Lower lobe of right lung (tissue), 2 donors: ENCODE measurements around the gene LRRC70. TPM values are rescaled to one million over a fixed set of nuclear protein-coding genes. Genes with fewer than 3 reads are reported as not detected.

Experiments used
- ATAC-seq, 2 donors: fragments of 200-7000 bp; cut with Tn5 transposase; one replicate each; pipeline ENCODE4 v1.9.1; 2020 to 2022; ENCODE audit warnings: mild to moderate bottlenecking in 2 of 2, moderate library complexity in 2 of 2
- DNase-seq: peaks from one replicate; pipeline ENCODE4 v3.0.0-alpha.2; 2020
- H3K27ac ChIP-seq: fragments of 200-600 bp; one replicate; pipeline ENCODE4 v1.8.0; 2022
- H3K27me3 ChIP-seq: fragments of 200-600 bp; one replicate; pipeline ENCODE4 v1.8.0; 2022; ENCODE audit warnings: low read depth
- H3K36me3 ChIP-seq: fragments of 200-600 bp; one replicate; pipeline ENCODE4 v1.8.0; 2022; ENCODE audit warnings: mild to moderate bottlenecking
- H3K4me1 ChIP-seq: fragments of 200-600 bp; one replicate; pipeline ENCODE4 v1.8.0; 2022
- H3K4me3 ChIP-seq: fragments of 200-600 bp; one replicate; pipeline ENCODE4 v1.8.0; 2022; ENCODE audit warnings: mild to moderate bottlenecking
- H3K9me3 ChIP-seq: fragments of 200-600 bp; one replicate; pipeline ENCODE4 v1.8.0; 2022
- CTCF ChIP-seq: fragments of 200-600 bp; IDR thresholded peaks from one replicate; pipeline ENCODE4 v1.8.0; 2022; ENCODE audit warnings: antibody characterized with exemption, mild to moderate bottlenecking
- intact Hi-C: fragments of 100-400 bp; cut with DNase I; formaldehyde crosslinking; loops from one replicate; pipeline ENCODE4 v1.11.0; 2022
- total RNA-seq: library from RNA; stranded (reverse); fragmentation: NEBNext Ultra II Directional; extraction: Animal tissue kit (Norgen Biotek cat#: 25700); gene quantifications from one replicate; pipeline ENCODE4 v1.2.1, GENCODE V29; 2021
- donor health status: DM: no; HTN: yes; CAD: no; lungs with severe emphysema.

LRRC70 gene
- total RNA-seq, 1 donor from 2014 or later, result 1.1 TPM

- no peak for DNase-seq
- no peak for TF ChIP-seq CTCF
- ATAC-seq, result no peak
- H3K9me3 ChIP-seq, result no peaks in the 10 kb centered on the region
- H3K27me3 ChIP-seq, result no peaks in the 10 kb centered on the region
- H3K27ac ChIP-seq, result no peak overlapping the region
- H3K4me1 ChIP-seq, result no peaks in the 10 kb centered on the region
- H3K36me3 ChIP-seq, result no peaks in the 10 kb centered on the region
- H3K4me3 ChIP-seq, result no peak overlapping the region
- intact Hi-C loops, result no loop called here
Observed at GRCh38 chr5:62605638-62606037, 27.0 kb downstream of the LRRC70 start.

- H3K27me3 ChIP-seq, result no peaks in the 10 kb centered on the region
- no peak for ATAC-seq
- H3K4me3 ChIP-seq, result no peak overlapping the region
- H3K9me3 ChIP-seq, result no peaks in the 10 kb centered on the region
- no peak for DNase-seq
- H3K4me1 ChIP-seq, result no peaks in the 10 kb centered on the region
- no peak overlapping the region for H3K27ac ChIP-seq
- intact Hi-C loops, result no loop called here
- no peaks in the 10 kb centered on the region for H3K36me3 ChIP-seq
- TF ChIP-seq CTCF, result no peak
Observed at GRCh38 chr5:62606878-62607277, 28.3 kb downstream of the LRRC70 start.

- DNase-seq (no peak), ATAC-seq (no peak)
- no peaks in the 10 kb centered on the region for H3K36me3 ChIP-seq
- H3K27me3 ChIP-seq, result no peaks in the 10 kb centered on the region
- H3K27ac ChIP-seq, result no peak overlapping the region
- TF ChIP-seq CTCF, result no peak
- H3K9me3 ChIP-seq, result no peaks in the 10 kb centered on the region
- H3K4me1 ChIP-seq, result no peaks in the 10 kb centered on the region
- no peak overlapping the region for H3K4me3 ChIP-seq
- intact Hi-C loops, result no loop called here
Observed at GRCh38 chr5:62607615-62608014, 29.0 kb downstream of the LRRC70 start.

- Histone ChIP-seq H3K4me3 (no peak overlapping the region), H3K27ac (no peak overlapping the region), H3K4me1 (no peaks in the 10 kb centered on the region), H3K9me3 (no peaks in the 10 kb centered on the region), H3K27me3 (no peaks in the 10 kb centered on the region), H3K36me3 (no peaks in the 10 kb centered on the region)
- no peak for ATAC-seq
- intact Hi-C loops, result no loop called here
- no peak for TF ChIP-seq CTCF
- DNase-seq, result no peak
Observed at GRCh38 chr5:62608529-62609511, 30.2 kb downstream of the LRRC70 start.

- no peaks in the 10 kb centered on the region for H3K4me1 ChIP-seq
- H3K36me3 ChIP-seq, result no peaks in the 10 kb centered on the region
- no peaks in the 10 kb centered on the region for H3K9me3 ChIP-seq
- H3K27ac ChIP-seq, result no peak overlapping the region
- intact Hi-C loops, result no loop called here
- H3K4me3 ChIP-seq, result no peak overlapping the region
- no peak for TF ChIP-seq CTCF
- no peak for DNase-seq
- H3K27me3 ChIP-seq, result no peaks in the 10 kb centered on the region
- ATAC-seq, result no peak
Observed at GRCh38 chr5:62614355-62614754, 35.7 kb downstream of the LRRC70 start.
